PC-9 (cell line): ENCODE data around the gene RASSF10.

Experiments used
- CTCF ChIP-seq: fragments of 200-600 bp; sonication (generic); conservative IDR thresholded peaks from 2 replicates; pipeline ENCODE4 v1.6.1; 2017; ENCODE audit warnings: mixed run types, antibody characterized with exemption, mild to moderate bottlenecking, moderate library complexity
- EZH2 ChIP-seq: fragments of 200-600 bp; sonication (generic); IDR thresholded peaks from 2 replicates; pipeline ENCODE4 v1.8.0; 2017; ENCODE audit warnings: antibody characterized with exemption, low read depth

DNA sequence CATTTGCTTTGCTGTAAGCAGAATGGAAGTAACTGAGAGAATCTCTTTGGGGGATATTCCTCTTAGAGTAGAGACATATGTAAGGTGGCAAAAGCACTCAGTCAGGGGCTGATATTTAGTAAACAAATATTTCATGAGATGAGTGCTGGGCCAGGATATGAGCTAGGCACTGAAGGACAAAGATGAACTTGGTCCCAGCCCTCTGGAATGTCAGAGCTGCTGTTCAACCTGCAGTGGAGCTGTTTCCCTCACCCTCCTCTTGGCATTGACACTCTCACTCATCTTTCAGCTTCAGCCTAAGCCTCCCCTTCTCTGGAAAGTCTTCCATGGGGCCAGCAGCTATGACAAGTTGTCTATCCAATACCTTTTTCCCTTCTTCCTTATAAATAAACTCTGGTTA, 22.2 kb downstream of the RASSF10 start:
- no peak for TF ChIP-seq CTCF
- TF ChIP-seq EZH2: no peak
